MCF 10A (cell line): ENCODE data around the gene KCTD16. TPM values are rescaled to one million over a fixed set of nuclear protein-coding genes. Genes with fewer than 3 reads are reported as not detected.

Source experiments
- BruUV-seq: library from RNA; stranded (reverse); fragments of 400-500 nt; replicated peaks from 2 replicates; lab custom pipeline; 2021; lab: Mats Ljungman, UMichigan
- CTCF ChIA-PET: fragments of 300-600 bp; sonication (Branson Sonifier 250); formaldehyde crosslinking; extraction: SDS; loops from one replicate; lab custom pipeline; 2021; ENCODE audit warnings: antibody characterized with exemption, inconsistent platforms; lab: Yijun Ruan, JAX
- POLR2A ChIA-PET: fragments of 300-600, 350-650 bp; sonication (Branson Sonifier 250); formaldehyde crosslinking; extraction: SDS; loops from one replicate; lab custom pipeline; 2020; ENCODE audit warnings: antibody characterized with exemption, inconsistent platforms; lab: Yijun Ruan, JAX
- DNase-seq: peaks from one replicate; pipeline ENCODE4 v3.0.0-alpha.2; 2018; ENCODE audit not compliant: unreplicated experiment
- H3K27ac Mint-ChIP-seq: one replicate; pipeline ENCODE4 v1.8.0; 2022; ENCODE audit warnings: mild to moderate bottlenecking, low read depth, mixed read lengths; ENCODE audit not compliant: unreplicated experiment
- H3K27me3 Mint-ChIP-seq: one replicate; pipeline ENCODE4 v1.8.0; 2022; ENCODE audit warnings: mixed read lengths; ENCODE audit not compliant: insufficient read depth, unreplicated experiment
- H3K36me3 Mint-ChIP-seq: one replicate; pipeline ENCODE4 v1.8.0; 2022; ENCODE audit warnings: mild to moderate bottlenecking, moderate library complexity, mixed read lengths; ENCODE audit not compliant: insufficient read depth, unreplicated experiment
- H3K4me1 Mint-ChIP-seq: one replicate; pipeline ENCODE4 v1.8.0; 2022; ENCODE audit warnings: mixed read lengths; ENCODE audit not compliant: insufficient read depth, unreplicated experiment
- H3K4me3 Mint-ChIP-seq: one replicate; pipeline ENCODE4 v1.8.0; 2022; ENCODE audit warnings: mild to moderate bottlenecking, moderate library complexity, mixed read lengths; ENCODE audit not compliant: unreplicated experiment
- H3K9me3 Mint-ChIP-seq: one replicate; pipeline ENCODE4 v1.8.0; 2022; ENCODE audit warnings: mixed read lengths; ENCODE audit not compliant: unreplicated experiment
- CTCF ChIP-seq: fragments of 200-600 bp; IDR thresholded peaks from one replicate; pipeline ENCODE4 v1.8.0; 2022; ENCODE audit warnings: antibody characterized with exemption, mild to moderate bottlenecking; ENCODE audit not compliant: unreplicated experiment
- intact Hi-C: fragments of 100-400 bp; cut with micrococcal nuclease; formaldehyde crosslinking; loops from 2 replicates; pipeline ENCODE4 v1.14.1; 2022
- total RNA-seq: library from RNA; stranded (reverse); gene quantifications from 2 replicates; pipeline ENCODE4 v1.2.3, GENCODE V29; 2022

Gene KCTD16
- total RNA-seq, 1 experiment from 2014 or later = 0.16 TPM

- CTCF ChIA-PET = no interaction called here
- no TSS peak for BruUV-seq
- intact Hi-C loops = no loop called here
Measured at GRCh38 chr5:144460600-144460999, 289.9 kb downstream of the KCTD16 start.

GRCh38 chr5:144462577-144462976, 291.9 kb downstream of the KCTD16 start:
- DNase-seq = no peak
- Mint-ChIP-seq H3K36me3 (no peaks in the 10 kb centered on the region), H3K4me1 (no peaks in the 10 kb centered on the region), H3K27me3 (no peaks in the 10 kb centered on the region), H3K9me3 (no peaks in the 10 kb centered on the region), H3K4me3 (no peak overlapping the region), H3K27ac (no peak overlapping the region)
- ChIA-PET CTCF (interaction anchor here (1.0 kb wide), 2 partner anchors 13 to 1587 kb away, joined by 3 to 5 read pairs; no protein-coding TSS in a partner anchor), POLR2A (no interaction called here)
- intact Hi-C loops = no loop called here
- no peak for TF ChIP-seq CTCF
- BruUV-seq = no TSS peak

More at GRCh38 chr5:144460600-144460999, 289.9 kb downstream of the KCTD16 start:
- POLR2A ChIA-PET = no interaction called here
- no peak for TF ChIP-seq CTCF
- Mint-ChIP-seq H3K36me3 (no peaks in the 10 kb centered on the region), H3K9me3 (no peaks in the 10 kb centered on the region), H3K4me3 (no peak overlapping the region), H3K27ac (no peak overlapping the region), H3K4me1 (no peaks in the 10 kb centered on the region), H3K27me3 (no peaks in the 10 kb centered on the region)
- peak; percentile 35 for DNase-seq

GRCh38 chr5:144463481-144464223, 293.0 kb downstream of the KCTD16 start:
- Mint-ChIP-seq H3K27ac (no peak overlapping the region), H3K9me3 (no peaks in the 10 kb centered on the region), H3K4me3 (no peak overlapping the region), H3K27me3 (no peaks in the 10 kb centered on the region), H3K4me1 (no peaks in the 10 kb centered on the region), H3K36me3 (no peaks in the 10 kb centered on the region)
- intact Hi-C loops = no loop called here
- no peak for TF ChIP-seq CTCF
- no peak for DNase-seq
- BruUV-seq = no TSS peak
- ChIA-PET POLR2A (interaction anchor here (0.8 kb wide), 1 partner anchor 581 kb away, joined by 4 read pairs; no protein-coding TSS in a partner anchor), CTCF (interaction anchor here (0.6 to 0.9 kb wide), 2 partner anchors 66 to 260 kb away, joined by 3 to 4 read pairs; no protein-coding TSS in a partner anchor)

GRCh38 chr5:144464306-144464705, 293.6 kb downstream of the KCTD16 start:
- DNase-seq = no peak
- CTCF ChIA-PET = interaction anchor here (0.7 to 2.4 kb wide), 3 partner anchors 261 to 881 kb away, joined by 3 to 9 read pairs (median 4); no protein-coding TSS in a partner anchor
- no peak overlapping the region for H3K27ac Mint-ChIP-seq
- POLR2A ChIA-PET = no interaction called here
- no peaks in the 10 kb centered on the region for H3K4me1 Mint-ChIP-seq
- intact Hi-C loops = no loop called here
- no peak overlapping the region for H3K4me3 Mint-ChIP-seq
- TF ChIP-seq CTCF = no peak
- H3K9me3 Mint-ChIP-seq = no peaks in the 10 kb centered on the region
- BruUV-seq = no TSS peak
- H3K36me3 Mint-ChIP-seq = no peaks in the 10 kb centered on the region
- no peaks in the 10 kb centered on the region for H3K27me3 Mint-ChIP-seq
